H9 (cell line): ENCODE results near the gene RNF8. TPM values are rescaled to one million over a fixed set of nuclear protein-coding genes. Genes with fewer than 3 reads are reported as not detected.

Experiments
- DNase-seq: peaks from one replicate; pipeline ENCODE4 v3.0.0-alpha.2; 2017
- H2AFZ ChIP-seq: one replicate; pipeline ENCODE4 v1.6.1; 2013; ENCODE audit warnings: mild to moderate bottlenecking, low read length, control low read depth, moderate library complexity
- H2AK5ac ChIP-seq: 2 replicates; pipeline ENCODE4 v1.6.1; 2013; ENCODE audit warnings: low read length, control low read depth, mixed read lengths; ENCODE audit not compliant: insufficient read length
- H2BK120ac ChIP-seq: one replicate; pipeline ENCODE4 v1.6.1; 2013; ENCODE audit warnings: low read depth, mild to moderate bottlenecking, low read length, control low read depth, inconsistent platforms; ENCODE audit not compliant: poor library complexity, severe bottlenecking
- H2BK12ac ChIP-seq: 2 replicates; pipeline ENCODE4 v1.6.1; 2013; ENCODE audit warnings: low read length, control low read depth, mixed read lengths, low read depth; ENCODE audit not compliant: insufficient read length
- H2BK15ac ChIP-seq: 2 replicates; pipeline ENCODE4 v1.6.1; 2013; ENCODE audit warnings: low read depth, low read length, control low read depth
- H2BK20ac ChIP-seq: one replicate; pipeline ENCODE4 v1.6.1; 2013; ENCODE audit warnings: low read depth, mild to moderate bottlenecking, low read length, control low read depth, inconsistent platforms; ENCODE audit not compliant: poor library complexity, severe bottlenecking
- H2BK5ac ChIP-seq: 2 replicates; pipeline ENCODE4 v1.6.1; 2013; ENCODE audit warnings: low read length, control low read depth, mixed read lengths; ENCODE audit not compliant: insufficient read length
- H3K14ac ChIP-seq: 2 replicates; pipeline ENCODE4 v1.6.1; 2013; ENCODE audit warnings: low read length, control low read depth; ENCODE audit not compliant: insufficient read depth
- H3K18ac ChIP-seq: 2 replicates; pipeline ENCODE4 v1.6.1; 2013; ENCODE audit warnings: low read depth, mild to moderate bottlenecking, mixed read lengths, low read length, control low read depth; ENCODE audit not compliant: insufficient read length
- H3K23ac ChIP-seq: 2 replicates; pipeline ENCODE4 v1.6.1; 2013; ENCODE audit warnings: low read length, control low read depth, mixed read lengths, low read depth; ENCODE audit not compliant: insufficient read length
- H3K23me2 ChIP-seq: 2 replicates; pipeline ENCODE4 v1.6.1; 2013; ENCODE audit warnings: low read depth, mild to moderate bottlenecking, mixed read lengths, low read length, control low read depth; ENCODE audit not compliant: insufficient read length, poor library complexity, severe bottlenecking
- H3K27ac ChIP-seq: 2 replicates; pipeline ENCODE4 v1.5.1; 2013; ENCODE audit warnings: low read length, control low read depth, mixed read lengths, low read depth; ENCODE audit not compliant: insufficient read length
- H3K27me3 ChIP-seq: 2 replicates; pipeline ENCODE4 v1.6.1; 2013; ENCODE audit warnings: low read length, control low read depth, inconsistent platforms; ENCODE audit not compliant: insufficient read depth
- H3K4ac ChIP-seq: 2 replicates; pipeline ENCODE4 v1.6.1; 2013; ENCODE audit warnings: low read depth, mild to moderate bottlenecking, control low read depth, inconsistent platforms, low read length, moderate library complexity
- H3K4me1 ChIP-seq: 2 replicates; pipeline ENCODE4 v1.6.1; 2013; ENCODE audit warnings: low read length, control low read depth, inconsistent platforms; ENCODE audit not compliant: insufficient read depth
- H3K4me2 ChIP-seq: 2 replicates; pipeline ENCODE4 v1.6.1; 2013; ENCODE audit warnings: low read length, control low read depth, mixed read lengths; ENCODE audit not compliant: insufficient read length, insufficient read depth
- H3K56ac ChIP-seq: 2 replicates; pipeline ENCODE4 v1.6.1; 2013; ENCODE audit warnings: low read depth, mild to moderate bottlenecking, mixed read lengths, low read length, control low read depth; ENCODE audit not compliant: insufficient read length
- H3K79me1 ChIP-seq: 2 replicates; pipeline ENCODE4 v1.6.1; 2013; ENCODE audit warnings: low read depth, mild to moderate bottlenecking, moderate library complexity, low read length, control low read depth, inconsistent platforms; ENCODE audit not compliant: insufficient read depth, poor library complexity, severe bottlenecking
- H3K79me2 ChIP-seq: 2 replicates; pipeline ENCODE4 v1.6.1; 2013; ENCODE audit warnings: low read length, control low read depth, inconsistent platforms; ENCODE audit not compliant: insufficient read depth
- H3K9ac ChIP-seq: 2 replicates; pipeline ENCODE4 v1.6.1; 2013; ENCODE audit warnings: low read length, control low read depth, mixed read lengths; ENCODE audit not compliant: insufficient read length; ENCODE audit errors: extremely low read depth
- H3K9me3 ChIP-seq: one replicate; pipeline ENCODE4 v1.6.1; 2013; ENCODE audit warnings: low read depth, low read length, inconsistent platforms; ENCODE audit not compliant: control insufficient read depth
- H3T11ph ChIP-seq: one replicate; pipeline ENCODE4 v1.6.1; 2013; ENCODE audit warnings: mild to moderate bottlenecking, low read length, control low read depth, inconsistent platforms
- H4K20me1 ChIP-seq: one replicate; pipeline ENCODE4 v1.6.1; 2013; ENCODE audit not compliant: control insufficient read depth, insufficient read length, insufficient read depth
- H4K5ac ChIP-seq: 2 replicates; pipeline ENCODE4 v1.6.1; 2013; ENCODE audit warnings: low read depth, mild to moderate bottlenecking, mixed read lengths, low read length, control low read depth; ENCODE audit not compliant: insufficient read length
- H4K8ac ChIP-seq: replicated peaks from 2 replicates; pipeline ENCODE4 v1.6.1; 2013; ENCODE audit warnings: low read length, control low read depth, mixed read lengths, low read depth; ENCODE audit not compliant: insufficient read length
- H4K91ac ChIP-seq: 2 replicates; pipeline ENCODE4 v1.6.1; 2013; ENCODE audit warnings: low read depth, mild to moderate bottlenecking, moderate library complexity, mixed read lengths, low read length, control low read depth; ENCODE audit not compliant: insufficient read length
- H3K27ac Mint-ChIP-seq, 3 experiments: 2 replicates in 2 of 3; 3 replicates in 1 of 3; pipeline ENCODE4 v1.8.0; 2020 to 2021; ENCODE audit warnings: mixed read lengths in 3 of 3, mild to moderate bottlenecking in 1 of 3, moderate library complexity in 1 of 3
- H3K27me3 Mint-ChIP-seq: 2 replicates; pipeline ENCODE4 v1.8.0; 2021; ENCODE audit warnings: low read depth, mild to moderate bottlenecking, moderate library complexity, mixed read lengths
- H3K36me3 Mint-ChIP-seq, 3 experiments: 2 replicates in 2 of 3; 3 replicates in 1 of 3; pipeline ENCODE4 v1.8.0; 2020 to 2021; ENCODE audit warnings: low read depth in 3 of 3, mixed read lengths in 3 of 3; ENCODE audit not compliant: insufficient read depth in 1 of 3
- H3K4me1 Mint-ChIP-seq, 2 experiments: 2 replicates each; pipeline ENCODE4 v1.8.0; 2020; ENCODE audit warnings: mixed read lengths in 2 of 2
- H3K4me3 Mint-ChIP-seq, 2 experiments: 2 replicates in 1 of 2; 3 replicates in 1 of 2; pipeline ENCODE4 v1.8.0; 2020 to 2021; ENCODE audit warnings: mild to moderate bottlenecking in 2 of 2, mixed read lengths in 2 of 2, moderate library complexity in 1 of 2
- H3K9me3 Mint-ChIP-seq, 2 experiments: 2 replicates in 1 of 2; 3 replicates in 1 of 2; pipeline ENCODE4 v1.8.0; 2020; ENCODE audit warnings: mild to moderate bottlenecking in 2 of 2, mixed read lengths in 2 of 2, moderate library complexity in 1 of 2
- WGBS: extraction: QIAGEN DNeasy Blood & Tissue Kit; methylation state at CpG from one replicate; pipeline ENCODE4 v1.1.7; 2013; ENCODE audit warnings: missing lambda C conversion rate, low lambda C conversion rate, mixed read lengths; ENCODE audit not compliant: insufficient read length; ENCODE audit errors: extremely low coverage; 5-methylcytosine and 5-hydroxymethylcytosine counted together
- total RNA-seq: library from RNA; stranded (reverse); gene quantifications from 2 replicates; pipeline ENCODE4 v1.2.1, GENCODE V29; 2021
- TF ChIP-seq, protein P1 (sequence below): fragments of 200-600 bp; sonication (generic); conservative IDR thresholded peaks from 3 replicates; pipeline ENCODE4 v1.8.0; 2021; ENCODE audit warnings: antibody characterized with exemption, mild to moderate bottlenecking

The RNF8 gene
- total RNA-seq, 1 experiment from 2014 or later = 34.7 TPM

DNA sequence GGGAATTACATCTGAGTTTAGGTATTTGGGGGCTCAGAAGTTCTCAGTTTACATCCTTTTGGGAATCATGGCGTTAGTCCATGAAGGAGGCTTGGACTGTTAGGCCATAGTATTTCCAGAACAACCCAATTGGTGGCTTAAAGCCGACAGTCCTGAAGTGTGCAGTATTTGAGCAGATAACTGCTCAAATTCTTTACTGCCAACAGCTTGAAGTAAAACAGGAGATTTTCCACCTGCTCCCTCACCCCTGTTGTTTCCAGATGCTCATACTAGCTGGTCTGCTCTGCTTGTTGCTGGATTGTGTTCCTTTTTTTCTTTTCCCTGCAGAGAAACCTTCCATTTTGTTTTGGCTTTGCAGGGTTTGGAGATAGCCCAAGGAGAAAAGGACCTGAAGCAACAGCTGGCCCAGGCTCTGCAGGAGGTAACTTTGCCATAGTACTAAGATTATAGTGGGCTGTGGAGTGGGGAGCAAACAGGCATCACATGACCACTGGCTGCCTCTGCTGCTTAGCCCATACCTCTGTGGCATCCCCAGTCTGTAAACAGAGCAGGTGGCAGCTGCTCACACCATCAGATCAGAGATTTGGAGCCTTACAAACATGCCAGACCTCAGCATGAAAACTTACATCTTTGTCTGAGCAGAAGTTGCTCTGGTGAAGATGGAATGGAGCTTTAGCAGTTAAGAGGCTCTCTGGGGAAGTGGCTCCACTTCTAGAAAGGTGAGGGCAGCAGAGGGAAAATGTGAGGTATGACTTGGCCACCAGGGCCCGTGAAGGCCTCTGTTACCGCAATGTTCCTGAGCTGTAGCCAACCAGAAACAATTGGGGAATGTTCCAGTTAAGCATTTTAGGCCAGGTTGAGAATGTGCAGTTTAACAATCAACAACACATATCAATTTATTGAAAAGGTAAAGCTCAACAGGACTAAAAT is 17.6 kb downstream of the RNF8 start:
- Histone ChIP-seq H3K79me2 (no peaks in the 10 kb centered on the region), H3K9me3 (no peaks in the 10 kb centered on the region), H2BK5ac (no peak overlapping the region), H3K18ac (no peak overlapping the region), H2BK20ac (no peak overlapping the region), H3K27me3 (no peaks in the 10 kb centered on the region), H3K14ac (no peak overlapping the region), H4K20me1 (no peaks in the 10 kb centered on the region), H3K4ac (no peak overlapping the region), H3K9ac (no peak overlapping the region), H2AK5ac (no peak overlapping the region), H3K23ac (no peak overlapping the region), H3T11ph (no peak overlapping the region), H3K27ac (no peak overlapping the region), H4K8ac (no peak overlapping the region), H2BK120ac (no peak overlapping the region), H3K4me1 (no peaks in the 10 kb centered on the region), H3K4me2 (no peak overlapping the region), H2BK15ac (no peak overlapping the region), H3K56ac (no peak overlapping the region), H3K79me1 (no peaks in the 10 kb centered on the region), H4K91ac (no peak overlapping the region), H4K5ac (no peak overlapping the region), H3K23me2 (no peaks in the 10 kb centered on the region), H2BK12ac (no peak overlapping the region), H2AFZ (no peak overlapping the region)
- Mint-ChIP-seq H3K4me1 (no peaks in the 10 kb centered on the region), H3K9me3 (no peaks in the 10 kb centered on the region), H3K27ac (no peak overlapping the region), H3K27me3 (no peaks in the 10 kb centered on the region), H3K4me3 (no peak overlapping the region), H3K36me3 (peaks cover 11 to 70% (median 47%) of the 10 kb centered on the region in 3 experiments; a peak in 5 of 7 replicates)
- DNase-seq = no peak
- no CpG with 5 or more reads among the region's 4 CpGs for WGBS
- TF ChIP-seq, protein P1, sequence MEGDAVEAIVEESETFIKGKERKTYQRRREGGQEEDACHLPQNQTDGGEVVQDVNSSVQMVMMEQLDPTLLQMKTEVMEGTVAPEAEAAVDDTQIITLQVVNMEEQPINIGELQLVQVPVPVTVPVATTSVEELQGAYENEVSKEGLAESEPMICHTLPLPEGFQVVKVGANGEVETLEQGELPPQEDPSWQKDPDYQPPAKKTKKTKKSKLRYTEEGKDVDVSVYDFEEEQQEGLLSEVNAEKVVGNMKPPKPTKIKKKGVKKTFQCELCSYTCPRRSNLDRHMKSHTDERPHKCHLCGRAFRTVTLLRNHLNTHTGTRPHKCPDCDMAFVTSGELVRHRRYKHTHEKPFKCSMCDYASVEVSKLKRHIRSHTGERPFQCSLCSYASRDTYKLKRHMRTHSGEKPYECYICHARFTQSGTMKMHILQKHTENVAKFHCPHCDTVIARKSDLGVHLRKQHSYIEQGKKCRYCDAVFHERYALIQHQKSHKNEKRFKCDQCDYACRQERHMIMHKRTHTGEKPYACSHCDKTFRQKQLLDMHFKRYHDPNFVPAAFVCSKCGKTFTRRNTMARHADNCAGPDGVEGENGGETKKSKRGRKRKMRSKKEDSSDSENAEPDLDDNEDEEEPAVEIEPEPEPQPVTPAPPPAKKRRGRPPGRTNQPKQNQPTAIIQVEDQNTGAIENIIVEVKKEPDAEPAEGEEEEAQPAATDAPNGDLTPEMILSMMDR = no peak
